Measurements from ENCODE around the gene DEK.
"Not testable (repeated sequence)": the region's sequence is repeated elsewhere in the genome, so short reads cannot be mapped to it uniquely, and the experiment has no call there.

Gene DEK

DNA sequence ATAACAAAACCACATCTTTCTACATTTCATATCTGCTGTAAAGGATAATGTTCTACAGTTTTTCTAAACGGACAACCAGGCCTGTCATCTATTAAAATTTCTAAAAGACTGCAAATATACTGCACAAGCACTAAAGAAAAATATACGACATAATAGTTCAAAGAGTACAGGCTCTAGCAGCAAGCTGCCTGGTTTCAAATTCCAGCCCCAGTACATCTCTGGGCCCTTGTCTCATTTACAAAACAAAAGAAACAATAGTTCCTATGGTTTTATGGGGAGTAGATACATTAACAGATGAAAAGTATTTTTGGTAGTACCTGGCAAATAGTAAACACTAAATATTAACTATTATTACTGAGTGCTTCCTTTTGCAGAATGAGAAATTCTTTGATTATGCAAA, 24.1 kb downstream of the DEK start:
- DNase-seq (ENCODE audit: low read depth): no peak

DNA sequence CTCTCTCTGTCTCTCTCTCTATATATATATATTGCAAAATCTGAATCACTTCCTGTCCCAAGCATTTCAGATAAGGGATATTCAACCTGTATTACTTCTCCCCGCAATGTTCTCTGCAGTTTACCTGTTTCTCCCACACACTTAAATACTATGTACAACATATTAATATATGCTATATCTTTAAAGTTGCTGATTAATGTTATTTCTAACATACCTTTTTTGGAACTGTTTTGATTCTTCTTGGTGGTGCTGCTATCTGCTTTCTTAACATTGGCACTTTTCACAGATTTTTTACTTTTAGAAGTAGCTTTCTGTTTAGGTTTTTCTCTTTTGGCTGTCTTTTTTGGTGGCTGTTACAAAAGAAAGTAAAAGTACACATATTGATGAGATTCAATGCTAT, 27.2 kb downstream of the DEK start:
- DNase-seq (ENCODE audit: low read depth): no peak

DNA sequence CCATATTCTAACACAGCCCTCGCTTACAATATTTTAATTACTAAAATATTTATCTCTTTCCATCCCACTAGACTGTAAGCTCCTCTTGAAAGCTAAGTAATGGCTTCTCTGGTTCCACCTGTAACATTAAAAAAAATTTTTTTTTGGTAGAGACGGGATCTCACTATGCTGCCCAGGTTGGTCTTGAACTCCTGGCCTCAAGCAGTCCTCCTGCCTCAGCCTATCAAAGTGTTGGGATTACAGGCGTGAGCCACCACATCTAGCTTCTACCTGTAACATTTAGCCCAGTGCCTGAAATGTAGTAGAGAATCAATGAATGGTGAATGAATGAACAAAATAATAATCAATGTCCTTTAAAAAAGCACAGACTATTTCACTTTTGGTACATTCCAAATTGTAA, 28.8 kb downstream of the DEK start:
- DNase-seq (ENCODE audit: low read depth): no peak

DNA sequence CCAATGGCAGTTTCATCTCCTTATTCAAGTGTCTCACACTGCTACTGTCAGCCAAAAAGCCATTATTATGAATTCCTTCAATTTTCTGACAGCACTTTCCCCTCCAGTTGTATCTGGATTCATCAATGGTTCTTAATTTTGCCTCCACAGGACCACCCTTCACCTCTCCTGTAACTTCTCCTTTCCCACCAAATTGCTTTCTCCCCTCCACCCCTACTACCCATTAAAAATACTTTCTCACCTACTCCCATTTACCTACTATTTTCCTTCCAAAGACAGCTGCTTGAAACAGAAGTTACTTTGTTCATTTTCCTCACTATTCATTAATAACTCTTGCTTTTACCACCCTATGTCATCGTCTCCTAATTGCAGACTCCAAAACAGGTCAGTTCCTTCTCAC, 29.8 kb downstream of the DEK start:
- DNase-seq (ENCODE audit: low read depth): no peak

DNA sequence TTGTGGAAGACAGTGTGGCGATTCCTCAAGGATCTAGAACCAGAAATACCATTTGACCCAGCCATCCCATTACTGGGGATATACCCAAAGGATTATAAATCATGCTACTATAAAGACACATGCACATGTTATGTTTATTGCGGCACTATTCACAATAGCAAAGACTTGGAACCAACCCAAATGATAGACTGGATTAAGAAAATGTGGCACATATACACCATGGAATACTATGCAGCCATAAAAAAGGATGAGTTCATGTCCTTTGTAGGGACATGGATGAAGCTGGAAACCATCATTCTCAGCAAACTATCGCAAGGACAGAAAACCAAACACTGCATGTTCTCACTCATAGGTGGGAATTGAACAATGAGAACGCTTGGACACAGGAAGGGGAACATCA, 30.6 kb downstream of the DEK start:
- DNase-seq (ENCODE audit: low read depth): not testable (repeated sequence)

DNA sequence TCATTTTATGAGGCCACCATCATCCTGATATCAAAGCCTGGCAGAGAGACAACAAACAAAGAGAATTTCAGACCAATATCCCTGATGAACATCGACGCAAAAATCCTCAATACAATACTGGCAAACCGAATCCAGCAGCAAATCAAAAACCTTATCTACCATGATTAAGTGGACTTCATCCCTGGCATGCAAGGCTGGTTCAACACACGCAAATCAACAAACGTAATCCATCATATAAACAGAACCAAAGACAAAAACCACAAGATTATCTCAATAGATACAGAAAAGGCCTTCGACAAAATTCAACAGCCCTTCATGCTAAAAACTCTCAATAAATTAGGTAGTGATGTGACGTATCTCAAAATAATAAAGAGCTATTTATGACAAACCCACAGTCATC, 32.5 kb downstream of the DEK start:
- not testable (repeated sequence) for DNase-seq (ENCODE audit: low read depth)

DNA sequence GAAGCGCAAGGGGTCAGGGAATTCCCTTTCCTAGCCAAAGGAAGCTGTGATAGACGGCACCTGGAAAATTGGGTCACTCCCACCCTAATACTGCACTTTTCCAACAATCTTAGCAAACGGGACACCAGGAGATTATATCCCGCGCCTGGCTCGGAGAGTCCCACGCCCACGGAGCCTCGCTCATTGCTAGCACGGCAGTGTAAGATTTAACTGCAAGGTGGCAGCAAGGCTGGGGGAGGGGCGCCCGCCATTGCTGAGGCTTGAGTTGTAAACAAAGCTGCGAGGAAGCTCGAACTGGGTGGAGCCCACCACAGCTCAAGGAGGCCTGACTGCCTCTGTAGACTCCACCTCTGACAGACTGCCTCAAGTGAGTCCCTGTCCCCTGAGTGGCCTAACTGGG, 35.7 kb downstream of the DEK start:
- not testable (repeated sequence) for DNase-seq (ENCODE audit: low read depth)

DNA sequence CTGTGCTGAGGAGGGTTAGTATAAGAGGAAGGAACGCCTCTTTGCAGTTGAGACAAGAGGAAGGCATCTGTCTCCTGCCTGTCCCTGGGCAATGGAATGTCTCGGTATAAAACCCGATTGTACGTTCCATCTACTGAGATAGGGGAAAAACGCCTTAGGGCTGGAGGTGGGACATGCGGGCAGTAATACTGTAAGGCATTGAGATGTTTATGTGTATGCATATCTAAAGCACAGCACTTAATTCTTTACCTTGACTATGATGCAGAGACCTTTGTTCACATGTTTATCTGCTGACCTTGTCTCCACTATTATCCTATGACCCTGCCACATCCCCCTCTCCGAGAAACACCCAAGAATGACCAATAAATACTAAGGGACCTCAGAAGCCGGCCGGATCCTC, 37.2 kb downstream of the DEK start:
- not testable (repeated sequence) for DNase-seq (ENCODE audit: low read depth)

DNA sequence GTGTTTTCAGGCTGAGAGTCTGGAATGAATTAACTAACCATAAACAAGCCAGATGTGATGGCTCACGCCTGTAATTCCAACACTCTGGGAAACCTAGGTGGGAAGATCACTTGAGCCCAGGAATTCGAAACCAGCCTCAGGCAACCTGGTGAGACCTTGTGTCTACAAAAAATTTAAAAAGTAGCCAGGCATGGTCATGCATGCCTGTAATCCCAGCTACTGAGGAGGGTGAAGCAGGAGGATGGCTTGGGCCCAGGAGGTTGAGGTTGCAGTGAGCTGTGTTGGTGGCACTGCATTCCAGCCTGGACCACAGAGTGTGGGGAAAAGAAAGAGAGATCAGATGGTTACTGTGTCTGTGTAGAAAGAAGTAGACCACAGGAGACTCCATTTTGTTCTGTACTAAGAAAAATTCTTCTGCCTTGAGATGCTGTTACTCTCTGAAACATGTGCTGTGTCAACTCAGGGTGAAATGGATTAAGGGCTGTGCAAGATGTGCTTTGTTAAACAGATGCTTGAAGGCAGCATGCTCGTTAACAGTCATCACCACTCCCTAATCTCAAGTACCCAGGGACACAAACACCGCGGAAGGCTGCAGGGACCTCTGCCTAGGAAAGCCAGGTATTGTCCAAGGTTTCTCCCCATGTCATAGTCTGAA, 37.8 kb downstream of the DEK start:
- DNase-seq (ENCODE audit: low read depth): not testable (repeated sequence)

DNA sequence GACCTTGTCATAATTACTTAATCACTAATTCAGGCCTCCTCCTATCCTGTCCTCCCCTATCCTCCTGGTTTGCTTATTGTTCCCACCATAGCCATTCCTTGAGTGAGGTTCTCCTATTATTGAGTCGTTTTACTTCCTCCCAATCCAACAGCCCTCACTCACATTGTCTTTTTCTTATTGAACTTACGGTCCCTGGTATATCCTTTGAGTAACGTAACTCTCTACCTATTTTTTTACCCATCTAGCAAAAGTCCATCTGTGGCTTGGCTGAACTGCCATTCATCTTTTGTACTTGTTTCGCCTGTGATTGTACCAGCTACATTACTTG, 43.1 kb downstream of the DEK start:
- DNase-seq (ENCODE audit: low read depth): no peak

DNA sequence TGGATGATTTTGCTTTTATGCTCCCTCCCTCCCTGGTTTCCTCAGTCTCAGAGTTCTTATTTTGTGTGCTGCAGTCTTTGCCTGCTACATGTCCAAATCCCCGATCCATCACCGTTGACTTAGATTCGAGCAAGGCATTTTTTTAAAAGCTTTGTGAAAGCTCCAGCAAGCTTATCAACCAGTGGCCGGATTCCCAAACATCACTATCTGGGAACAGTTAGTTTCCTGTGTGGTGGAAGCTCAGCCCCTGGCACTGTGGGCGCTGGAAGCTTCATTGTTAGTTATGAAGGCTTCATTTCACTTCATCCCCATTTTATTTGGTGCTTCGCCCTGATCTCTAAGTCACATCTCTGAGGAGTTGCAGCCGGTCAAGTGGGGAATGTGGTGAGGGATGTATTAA, 44.7 kb downstream of the DEK start:
- no peak for DNase-seq (ENCODE audit: low read depth)

DNA sequence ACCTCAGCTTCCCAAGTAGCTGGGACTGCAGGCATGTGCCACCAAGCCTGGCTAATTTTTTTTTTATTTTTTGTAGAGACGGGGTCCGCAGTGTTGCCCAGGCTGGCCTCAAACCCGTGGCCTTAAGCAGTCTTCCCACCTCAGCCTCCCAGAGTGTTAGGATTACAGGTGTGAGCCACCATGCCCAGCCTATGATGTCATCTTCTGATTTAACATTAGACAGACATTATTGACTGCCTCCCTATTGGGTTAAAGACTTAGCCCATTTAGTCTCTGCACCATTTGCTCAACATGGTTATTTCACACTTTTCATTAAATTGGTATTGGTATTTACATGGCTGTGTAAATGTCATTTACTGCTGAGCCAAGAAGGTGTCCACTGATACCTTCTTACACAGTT, 46.1 kb downstream of the DEK start:
- no peak for DNase-seq (ENCODE audit: low read depth)

DNA sequence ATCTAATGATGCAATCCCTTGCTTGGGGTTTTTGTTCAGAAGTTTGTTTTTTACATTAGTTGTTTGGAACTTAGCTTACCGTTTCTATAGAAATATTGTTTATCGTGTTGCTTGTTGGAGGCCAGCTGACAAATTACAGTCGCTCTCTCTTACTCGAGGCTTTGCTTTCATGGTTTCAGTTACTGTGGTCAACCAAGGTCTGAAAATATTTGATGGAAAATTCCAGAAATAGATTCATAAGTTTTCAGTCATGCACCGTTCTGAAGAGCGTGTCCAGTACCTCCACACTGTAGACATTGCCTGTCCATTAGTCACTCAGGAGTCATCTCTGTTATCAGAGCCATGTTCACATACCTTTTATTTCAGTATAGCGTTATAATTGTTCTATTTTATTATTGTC, 47.9 kb downstream of the DEK start:
- DNase-seq (ENCODE audit: low read depth): no peak

DNA sequence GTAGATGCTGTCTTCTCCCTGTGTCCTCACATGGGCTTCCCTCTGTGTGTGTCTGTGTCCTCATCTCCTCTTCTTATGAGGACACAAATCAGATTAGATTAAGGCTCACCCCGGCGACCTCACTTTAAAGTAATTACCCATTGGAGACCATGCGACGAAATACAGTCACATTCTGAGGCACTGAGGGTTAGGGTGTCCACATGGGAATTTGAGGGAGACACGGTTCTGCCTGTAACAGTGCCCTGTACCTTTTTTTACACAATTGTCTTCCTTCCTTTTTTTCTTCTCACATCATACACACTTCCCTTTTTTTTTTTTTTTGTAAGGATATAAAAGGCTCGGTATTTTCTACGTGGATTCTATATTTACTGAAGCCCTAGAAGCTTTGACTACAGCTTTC, 48.9 kb downstream of the DEK start:
- DNase-seq (ENCODE audit: low read depth): no peak

DNA sequence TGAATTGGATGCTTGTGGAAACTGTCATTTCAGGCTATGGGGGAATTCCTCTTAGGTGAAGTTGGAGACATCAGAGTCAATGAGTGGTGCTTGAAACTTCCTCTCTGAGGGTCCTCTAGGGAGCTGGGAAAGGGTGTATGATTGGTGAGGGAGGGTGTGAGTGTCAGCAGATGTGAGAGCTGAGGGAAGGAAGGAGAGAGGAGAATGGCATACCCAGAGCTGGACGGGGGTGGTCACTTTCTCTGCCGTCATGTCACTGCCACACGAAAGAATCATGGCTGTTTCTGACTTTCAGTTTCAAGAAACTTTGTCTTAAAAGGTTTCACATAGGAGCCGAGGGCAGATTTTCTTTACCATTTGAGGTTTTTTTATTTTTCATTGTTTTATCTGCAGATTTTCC, 50.3 kb downstream of the DEK start:
- DNase-seq (ENCODE audit: low read depth): no peak

DNA sequence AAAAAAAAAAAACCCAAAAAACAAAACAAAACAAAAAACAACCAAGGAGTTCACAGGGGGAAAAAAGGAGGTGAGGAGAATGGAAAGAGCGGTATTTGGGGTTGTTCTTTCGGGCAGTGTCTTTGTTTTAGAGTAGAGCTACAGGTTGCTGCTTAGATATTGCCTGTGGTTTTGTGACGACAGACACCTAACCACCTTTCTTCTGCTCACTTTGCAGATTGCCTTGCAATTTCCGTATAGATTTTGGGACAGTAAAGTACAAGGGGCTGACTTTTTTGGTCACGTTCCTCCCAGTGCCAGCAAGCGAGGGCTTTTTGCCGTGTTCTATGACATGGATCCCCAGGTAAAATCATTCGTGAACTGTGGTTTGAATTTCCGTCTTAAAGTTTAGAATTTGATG, 50.9 kb downstream of the DEK start:
- DNase-seq (ENCODE audit: low read depth): no peak

DNA sequence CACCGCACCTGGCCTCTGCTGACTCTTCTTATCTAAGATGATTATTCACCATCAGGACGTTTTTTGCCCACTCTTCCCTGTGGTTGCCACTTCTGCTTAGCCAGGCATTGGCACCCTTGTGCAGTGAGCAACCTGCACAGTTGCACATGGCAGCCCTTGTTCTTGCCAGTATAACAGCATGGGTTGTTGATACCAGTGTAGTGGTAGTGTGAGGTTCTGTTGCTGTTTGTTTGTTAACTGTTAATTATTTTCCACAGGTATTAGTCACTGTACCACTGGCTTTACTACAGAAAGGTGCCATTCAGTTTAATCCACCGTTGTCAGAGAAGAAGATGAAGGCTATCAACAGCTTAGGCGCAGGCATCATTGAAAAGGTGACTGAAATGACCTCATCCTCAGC, 52.1 kb downstream of the DEK start:
- no peak for DNase-seq (ENCODE audit: low read depth)

DNA sequence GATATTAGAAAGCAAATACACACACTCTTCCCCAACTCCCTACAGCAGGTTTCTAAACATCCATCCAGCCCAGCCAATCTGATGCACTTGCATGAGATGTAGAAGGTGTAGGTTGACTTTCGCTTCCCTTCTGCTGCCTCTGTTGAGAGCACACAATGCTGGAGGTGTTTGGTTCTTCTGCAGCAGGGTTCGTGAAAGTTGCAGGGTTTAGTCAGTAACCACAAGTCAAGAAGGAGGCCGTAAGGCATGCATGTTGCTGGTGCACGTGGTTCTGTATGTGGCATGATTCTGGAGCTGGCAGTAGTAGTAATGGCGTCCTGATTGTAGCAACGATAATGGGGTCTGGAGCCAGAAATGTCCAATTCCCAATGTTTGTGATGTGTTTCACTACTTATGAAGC, 53.0 kb downstream of the DEK start:
- no peak for DNase-seq (ENCODE audit: low read depth)

DNA sequence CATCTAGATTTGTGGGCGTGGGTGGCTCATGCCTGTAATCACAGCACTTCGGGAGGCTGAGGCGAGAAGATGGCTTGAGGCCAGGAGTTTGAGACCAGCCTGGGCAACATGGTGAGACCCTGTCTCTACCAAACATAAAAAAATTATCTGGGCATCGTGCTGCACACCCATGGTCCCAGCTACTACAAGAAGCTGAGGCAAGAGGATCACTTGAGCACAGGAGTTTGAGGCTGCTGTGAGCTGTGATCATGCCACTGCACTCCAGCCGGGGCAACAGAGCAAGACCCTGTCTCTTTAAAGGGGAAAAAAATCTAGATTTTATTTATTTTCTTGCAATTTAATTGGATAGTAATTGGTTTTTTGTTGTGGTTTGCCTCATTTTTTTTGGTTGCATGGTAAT, 53.6 kb downstream of the DEK start:
- DNase-seq (ENCODE audit: low read depth): no peak

DNA sequence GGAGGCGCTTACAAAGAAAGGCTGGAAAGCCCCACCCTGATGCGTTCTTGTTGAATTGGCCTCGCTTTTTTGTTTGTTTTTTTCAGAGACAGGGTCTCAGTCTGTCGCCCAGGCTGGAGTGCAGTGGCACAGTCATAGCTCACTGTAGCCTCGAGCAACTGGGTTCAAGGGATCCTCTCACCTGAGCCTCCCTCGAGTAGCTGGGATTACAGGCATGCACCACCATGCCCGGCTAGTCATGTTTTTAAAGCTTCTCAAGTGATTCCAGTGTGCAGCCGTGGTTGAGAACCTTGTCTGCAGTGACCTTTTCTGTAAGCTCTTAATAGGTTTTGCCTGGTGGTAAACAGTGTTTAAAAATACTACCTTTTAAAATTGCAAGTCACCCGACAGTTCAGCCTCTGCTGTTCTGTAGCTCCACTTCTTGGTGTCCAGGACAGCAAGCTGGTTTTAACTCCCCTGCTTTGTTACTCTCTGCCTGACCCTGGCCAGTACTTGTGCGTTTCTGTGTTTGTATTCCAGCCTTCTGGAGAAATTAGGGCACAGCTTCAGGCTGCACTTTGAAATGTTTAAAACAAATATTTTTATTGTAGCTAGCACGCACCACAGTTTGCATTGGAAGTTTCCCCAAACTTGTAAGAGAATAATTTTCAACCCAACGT, 54.7 kb downstream of the DEK start:
- DNase-seq (ENCODE audit: low read depth): no peak

DNA sequence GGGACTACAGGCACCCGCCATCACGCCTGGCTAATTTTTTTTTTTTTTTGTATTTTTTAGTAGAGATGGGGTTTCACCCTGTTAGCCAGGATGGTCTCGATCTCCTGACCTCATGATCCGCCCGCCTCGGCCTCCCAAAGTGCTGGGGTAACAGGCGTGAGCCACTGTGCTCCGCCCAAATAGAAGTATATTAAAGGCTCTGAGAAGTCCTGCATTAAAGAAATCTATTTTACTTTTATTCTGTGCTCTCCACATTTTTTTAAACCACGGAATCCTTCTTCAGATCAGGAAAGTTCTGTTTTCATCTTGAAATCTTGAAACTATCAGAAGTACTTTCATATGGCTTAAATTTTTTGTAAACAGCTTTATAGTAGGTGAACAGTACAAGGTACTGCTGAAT, 55.6 kb downstream of the DEK start:
- DNase-seq (ENCODE audit: low read depth): not testable (repeated sequence)

DNA sequence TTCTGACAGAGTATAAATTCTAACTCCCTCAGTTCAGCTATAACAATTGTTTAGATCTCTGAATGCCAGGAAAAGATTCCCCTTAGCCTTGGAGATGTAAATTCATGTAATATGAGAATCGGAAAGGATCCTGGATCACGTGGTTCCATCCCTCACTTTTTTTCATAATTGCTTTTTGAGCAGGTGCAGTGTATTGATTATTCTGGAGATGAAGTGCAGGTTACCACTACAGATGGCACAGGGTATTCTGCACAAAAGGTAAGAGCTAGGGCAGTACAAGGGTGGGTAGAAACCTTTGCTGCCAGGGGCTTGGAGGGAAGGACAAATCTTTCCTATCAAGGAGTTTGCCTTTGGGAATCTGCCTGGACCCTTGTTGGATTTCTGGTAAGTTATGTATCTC, 56.4 kb downstream of the DEK start:
- DNase-seq (ENCODE audit: low read depth): no peak

DNA sequence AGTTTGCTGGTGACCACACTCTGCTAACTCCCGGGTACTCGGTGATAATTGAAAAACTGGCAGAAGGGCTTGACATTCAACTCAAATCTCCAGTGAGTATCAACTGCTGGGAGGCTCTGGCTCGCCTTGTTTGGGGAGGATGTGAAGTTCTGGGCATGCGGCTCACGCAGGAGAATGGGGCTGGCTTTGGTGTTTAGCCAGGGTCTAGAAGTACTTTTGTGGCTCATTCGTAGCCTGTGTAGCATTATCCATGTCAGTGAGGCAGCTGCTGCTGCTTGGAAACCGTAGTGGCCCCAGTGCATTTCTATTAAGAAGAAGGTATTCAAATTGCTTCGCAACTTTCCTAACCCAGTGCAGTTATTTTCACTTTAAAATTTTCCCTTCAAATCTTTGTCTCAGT, 56.9 kb downstream of the DEK start:
- DNase-seq (ENCODE audit: low read depth): no peak

DNA sequence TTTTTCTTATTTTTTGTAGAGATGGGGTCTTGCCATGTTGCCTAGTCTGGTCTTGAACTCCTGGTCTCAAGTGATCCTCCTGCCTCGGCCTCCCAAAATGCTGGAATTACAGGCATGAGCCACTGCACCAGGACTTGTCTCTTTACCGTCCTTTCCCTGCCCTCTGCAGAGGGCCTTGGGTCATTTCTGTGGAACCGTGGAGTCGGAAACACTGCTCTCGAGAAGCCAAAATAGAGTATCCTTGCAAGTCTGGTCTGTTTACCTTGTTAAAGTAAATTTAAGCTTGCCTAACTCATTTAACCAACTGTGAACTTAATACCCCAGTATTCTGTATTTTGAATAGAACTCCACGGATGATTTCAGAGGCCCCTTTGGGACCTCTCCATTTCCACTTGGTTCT, 57.7 kb downstream of the DEK start:
- DNase-seq (ENCODE audit: low read depth): no peak

DNA sequence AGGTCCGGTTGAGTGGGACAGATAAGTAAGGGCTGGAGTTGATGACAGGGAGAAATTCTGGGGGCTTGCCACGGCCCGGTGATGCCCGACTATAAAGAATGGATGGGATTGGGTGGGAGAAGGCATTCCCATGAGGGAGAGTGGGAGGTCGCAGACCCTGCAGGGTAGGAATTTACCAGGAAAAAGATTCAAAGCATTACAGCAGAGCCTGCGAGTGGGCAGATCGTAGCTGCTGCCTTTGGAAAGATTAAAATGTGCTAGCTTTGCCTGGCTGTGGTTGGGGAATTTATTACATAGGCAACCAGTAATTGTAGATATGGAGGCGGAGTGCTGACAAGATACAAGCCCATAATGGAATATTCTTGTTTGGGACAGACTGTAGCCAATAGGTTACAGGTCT, 59.6 kb downstream of the DEK start:
- DNase-seq (ENCODE audit: low read depth): no peak

Data from activated T-helper 1 cell treated with Interleukin-2 at 50 U/mL for 16 hours (primary cell).